Measurements from ENCODE around the gene PPP6R2.

DNA sequence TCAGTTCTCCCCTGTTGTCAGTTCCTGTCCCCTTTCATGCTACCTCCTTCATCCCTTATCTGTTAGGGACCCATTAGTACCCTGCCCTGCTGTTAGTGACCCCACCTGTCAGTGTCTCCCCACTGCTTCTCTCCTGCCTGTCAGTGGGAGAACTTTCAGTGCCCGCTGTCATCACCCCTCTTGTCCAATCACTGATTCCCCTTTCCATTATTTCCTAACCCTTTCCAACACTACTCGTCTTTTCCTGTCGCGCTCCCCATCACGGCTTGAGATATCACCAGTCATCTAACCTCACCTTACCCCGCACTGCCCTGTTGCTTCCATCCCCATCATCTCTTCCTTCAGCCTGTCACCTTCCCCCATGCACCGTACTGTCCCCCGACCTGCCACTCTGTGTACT is 4.0 kb downstream of the PPP6R2 start:
- TF ChIP-seq, protein P1, sequence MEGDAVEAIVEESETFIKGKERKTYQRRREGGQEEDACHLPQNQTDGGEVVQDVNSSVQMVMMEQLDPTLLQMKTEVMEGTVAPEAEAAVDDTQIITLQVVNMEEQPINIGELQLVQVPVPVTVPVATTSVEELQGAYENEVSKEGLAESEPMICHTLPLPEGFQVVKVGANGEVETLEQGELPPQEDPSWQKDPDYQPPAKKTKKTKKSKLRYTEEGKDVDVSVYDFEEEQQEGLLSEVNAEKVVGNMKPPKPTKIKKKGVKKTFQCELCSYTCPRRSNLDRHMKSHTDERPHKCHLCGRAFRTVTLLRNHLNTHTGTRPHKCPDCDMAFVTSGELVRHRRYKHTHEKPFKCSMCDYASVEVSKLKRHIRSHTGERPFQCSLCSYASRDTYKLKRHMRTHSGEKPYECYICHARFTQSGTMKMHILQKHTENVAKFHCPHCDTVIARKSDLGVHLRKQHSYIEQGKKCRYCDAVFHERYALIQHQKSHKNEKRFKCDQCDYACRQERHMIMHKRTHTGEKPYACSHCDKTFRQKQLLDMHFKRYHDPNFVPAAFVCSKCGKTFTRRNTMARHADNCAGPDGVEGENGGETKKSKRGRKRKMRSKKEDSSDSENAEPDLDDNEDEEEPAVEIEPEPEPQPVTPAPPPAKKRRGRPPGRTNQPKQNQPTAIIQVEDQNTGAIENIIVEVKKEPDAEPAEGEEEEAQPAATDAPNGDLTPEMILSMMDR (conservative IDR thresholded peaks at IDR 0.05; ENCODE audit: low read length), result no peak
- no peak for TF ChIP-seq EZH2phosphoT487 (IDR thresholded peaks at IDR 0.05; ENCODE audit: borderline replicate concordance)

All from Loucy (cell line).